SKM-1 treated with dmso at 0.1 percent for 144 hours (cell line): ENCODE results near the gene GDPD3.

Experiments used
- DNase-seq: peaks from one replicate; lab custom pipeline; 2025; ENCODE audit not compliant: unreplicated experiment; lab: John Stamatoyannopoulos, UW

GDPD3 gene

DNA sequence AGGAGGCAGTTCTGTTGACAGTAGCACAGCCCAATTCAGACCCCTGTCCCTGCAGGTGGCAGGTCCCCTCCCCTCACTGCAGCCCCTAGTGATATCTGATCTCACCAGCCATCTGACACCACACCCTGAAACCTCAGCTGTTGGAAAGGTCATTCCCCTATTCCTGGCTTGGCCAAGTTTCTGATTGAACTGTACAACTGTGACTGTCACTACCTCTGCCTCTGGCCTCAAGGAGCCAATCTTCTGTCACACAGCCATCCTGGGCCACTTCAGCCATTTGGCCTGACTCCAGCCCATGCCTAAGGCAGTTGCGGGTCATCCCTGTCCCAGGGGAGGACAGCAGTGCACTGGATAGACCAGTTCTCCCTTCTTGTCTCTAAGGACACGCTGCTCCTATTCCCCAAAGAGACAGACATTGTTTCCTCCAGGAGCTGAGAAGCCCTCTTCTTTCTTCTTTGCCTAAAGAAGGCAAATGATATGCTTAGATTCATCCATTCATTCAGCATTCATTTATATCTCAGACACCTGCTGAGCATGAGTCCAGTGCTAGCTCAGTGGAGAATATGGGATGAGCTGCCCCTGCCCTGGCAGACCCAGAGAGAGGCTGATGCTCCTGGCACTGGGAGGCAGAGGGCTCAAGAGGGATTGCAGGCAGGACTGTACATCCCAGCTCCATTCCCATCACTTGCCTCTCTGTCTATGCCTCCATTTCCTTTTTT lies 52.3 kb downstream of the GDPD3 start:
- no peak for DNase-seq

DNA sequence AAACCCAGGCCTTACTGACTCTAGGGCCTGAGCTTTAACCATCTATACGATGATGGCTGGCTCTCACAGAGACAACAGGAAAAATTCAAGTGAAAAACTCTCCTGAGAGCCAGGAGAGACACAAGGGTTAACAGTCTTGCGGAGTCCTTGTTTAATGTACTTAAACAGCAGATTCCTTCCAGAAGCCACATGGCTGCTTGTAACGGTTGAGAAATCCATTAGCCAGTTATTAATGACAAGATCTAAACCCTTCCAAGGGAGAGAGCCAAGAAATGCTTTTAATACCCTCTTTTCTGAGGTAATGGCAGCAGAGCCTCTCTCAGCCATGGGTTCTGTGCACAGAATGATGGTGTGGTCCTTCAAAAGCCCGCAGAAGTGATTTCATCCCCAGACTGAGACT lies 53.0 kb downstream of the GDPD3 start:
- no peak for DNase-seq

DNA sequence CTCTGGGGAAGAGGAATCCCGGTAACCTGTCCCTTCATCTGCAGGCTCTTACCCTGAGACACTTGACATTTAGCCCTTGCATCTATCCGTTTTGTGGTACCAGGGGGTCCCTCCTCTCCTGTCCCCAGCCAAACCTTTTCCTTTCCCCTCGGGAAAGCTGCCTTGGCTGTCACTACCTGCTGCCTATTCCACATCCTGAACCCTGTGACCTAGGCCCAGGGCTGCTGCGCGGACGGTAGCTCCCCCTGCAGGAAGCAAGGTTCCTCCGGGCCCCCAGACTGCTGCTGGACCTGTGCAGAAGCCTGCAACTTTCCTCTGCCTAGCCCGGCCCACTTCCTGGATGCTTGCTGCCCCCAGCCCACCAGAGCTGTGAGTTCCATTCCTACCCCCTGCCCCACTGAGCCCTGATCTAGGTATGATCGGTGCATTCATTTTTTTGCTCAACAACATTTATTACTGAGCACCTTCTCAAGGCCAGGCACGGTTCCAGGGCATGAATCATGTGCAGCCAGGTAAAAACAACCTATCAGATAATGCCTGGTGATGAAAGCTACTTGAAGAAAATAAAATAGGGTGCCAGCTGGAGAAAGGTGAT lies 58.3 kb downstream of the GDPD3 start:
- no peak for DNase-seq
